Measurements from ENCODE around the gene HECW1.

The HECW1 gene

GRCh38 chr7:43163885-43164284 lies 51.4 kb downstream of the HECW1 start:
- DNase-seq (ENCODE audit: low read depth): no peak
- TF ChIP-seq CTCF (IDR thresholded peaks at IDR 0.05; ENCODE audit: control insufficient read depth, extremely low read depth, insufficient read depth): no peak
- H3K4me3 ChIP-seq (ENCODE audit: low read depth, low read length): no peak overlapping the region

GRCh38 chr7:43164757-43165156 lies 52.3 kb downstream of the HECW1 start:
- no peak for TF ChIP-seq CTCF (IDR thresholded peaks at IDR 0.05; ENCODE audit: control insufficient read depth, extremely low read depth, insufficient read depth)
- no peak overlapping the region for H3K4me3 ChIP-seq (ENCODE audit: low read depth, low read length)
- no peak for DNase-seq (ENCODE audit: low read depth)

GRCh38 chr7:43166686-43167085 lies 54.2 kb downstream of the HECW1 start:
- no peak for DNase-seq (ENCODE audit: low read depth)
- TF ChIP-seq CTCF (IDR thresholded peaks at IDR 0.05; ENCODE audit: control insufficient read depth, extremely low read depth, insufficient read depth): no peak
- no peak overlapping the region for H3K4me3 ChIP-seq (ENCODE audit: low read depth, low read length)

- no peak overlapping the region for H3K4me3 ChIP-seq (ENCODE audit: low read depth, low read length)
- no peak for DNase-seq (ENCODE audit: low read depth)
- no peak for TF ChIP-seq CTCF (IDR thresholded peaks at IDR 0.05; ENCODE audit: control insufficient read depth, extremely low read depth, insufficient read depth)
Observed at GRCh38 chr7:43169076-43169475, 56.6 kb downstream of the HECW1 start.

DNA sequence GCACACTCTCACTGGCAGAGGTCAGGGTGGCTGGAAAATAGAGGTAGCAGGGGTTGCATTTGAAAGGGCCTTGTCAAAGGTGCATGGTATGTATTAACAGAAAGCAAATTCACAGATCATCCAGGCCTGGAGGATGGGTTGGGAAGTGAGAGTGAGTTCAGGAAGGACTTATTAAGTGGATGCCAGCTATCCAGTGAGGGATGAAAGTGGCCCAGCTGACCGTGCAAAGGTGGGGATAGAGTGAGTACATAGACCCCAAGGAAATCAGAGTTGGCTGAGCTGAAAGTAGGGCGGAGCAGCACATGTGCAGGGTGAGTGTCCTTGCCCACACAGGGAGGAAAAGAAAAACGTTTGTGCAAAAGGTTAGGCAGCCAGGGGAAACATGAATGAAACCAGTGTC lies 58.1 kb downstream of the HECW1 start:
- no peak for DNase-seq (ENCODE audit: low read depth)
- no peak for TF ChIP-seq CTCF (IDR thresholded peaks at IDR 0.05; ENCODE audit: control insufficient read depth, extremely low read depth, insufficient read depth)
- H3K4me3 ChIP-seq (ENCODE audit: low read depth, low read length): no peak overlapping the region

- no peak for TF ChIP-seq CTCF (IDR thresholded peaks at IDR 0.05; ENCODE audit: control insufficient read depth, extremely low read depth, insufficient read depth)
- no peak overlapping the region for H3K4me3 ChIP-seq (ENCODE audit: low read depth, low read length)
- no peak for DNase-seq (ENCODE audit: low read depth)
Observed at GRCh38 chr7:43175570-43176200, 63.2 kb downstream of the HECW1 start.

GRCh38 chr7:43179393-43179792 lies 66.9 kb downstream of the HECW1 start:
- DNase-seq (ENCODE audit: low read depth): no peak
- H3K4me3 ChIP-seq (ENCODE audit: low read depth, low read length): no peak overlapping the region
- no peak for TF ChIP-seq CTCF (IDR thresholded peaks at IDR 0.05; ENCODE audit: control insufficient read depth, extremely low read depth, insufficient read depth)

Data from LNCaP clone FGC (cell line).